Activated CD4-positive, alpha-beta T cell treated with anti-CD3 and anti-CD28 coated beads for 4 hours (primary cell): ENCODE data around the gene RPTOR.

Experiments
- DNase-seq, 2 donors: peaks; one replicate each; pipeline ENCODE4 v3.0.0-alpha.2; 2020

Gene RPTOR

DNA sequence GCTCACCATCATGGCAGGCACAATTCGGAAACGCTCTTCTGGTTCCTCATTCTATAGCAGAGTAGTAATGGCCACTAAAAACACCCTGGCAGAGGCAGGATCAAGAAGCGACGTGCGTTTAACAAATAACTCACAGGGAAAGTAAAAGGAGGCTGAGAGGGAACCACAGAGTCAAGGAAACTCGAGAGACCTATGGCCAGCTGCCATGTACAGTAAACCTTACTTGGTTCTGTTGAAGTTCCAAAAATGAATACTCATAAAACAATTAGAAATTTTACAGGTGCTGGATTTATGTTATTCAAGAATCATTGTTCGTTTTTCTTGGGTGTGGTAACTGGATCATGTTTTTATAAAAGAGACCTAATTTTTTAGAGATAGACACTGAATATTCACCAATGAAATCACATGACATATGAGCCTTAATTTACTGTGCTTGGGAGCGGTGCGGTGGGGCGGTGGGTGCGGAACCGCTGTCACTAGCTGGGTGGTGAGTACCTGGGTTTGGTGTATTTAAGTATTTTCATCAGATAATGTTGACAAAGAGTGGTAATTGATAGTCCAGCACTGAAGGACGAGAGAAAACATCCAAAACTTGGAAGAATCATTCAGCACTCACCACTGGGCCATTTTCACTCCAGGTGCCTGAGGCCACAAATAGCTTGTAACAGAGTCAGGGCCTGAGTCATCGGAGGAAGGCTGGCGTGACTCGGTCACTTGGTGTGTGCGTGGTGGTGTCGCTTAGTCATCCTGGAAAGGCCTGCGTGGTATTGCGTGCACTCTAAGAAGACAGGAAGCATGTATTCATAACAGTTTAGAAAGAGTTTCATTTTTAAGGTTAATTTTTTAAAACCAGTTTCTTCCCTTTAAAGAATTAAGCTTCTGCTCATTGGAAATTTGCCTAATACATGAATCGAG, 311.6 kb downstream of the RPTOR start:
- DNase-seq: peak; percentile 81 to 88

DNA sequence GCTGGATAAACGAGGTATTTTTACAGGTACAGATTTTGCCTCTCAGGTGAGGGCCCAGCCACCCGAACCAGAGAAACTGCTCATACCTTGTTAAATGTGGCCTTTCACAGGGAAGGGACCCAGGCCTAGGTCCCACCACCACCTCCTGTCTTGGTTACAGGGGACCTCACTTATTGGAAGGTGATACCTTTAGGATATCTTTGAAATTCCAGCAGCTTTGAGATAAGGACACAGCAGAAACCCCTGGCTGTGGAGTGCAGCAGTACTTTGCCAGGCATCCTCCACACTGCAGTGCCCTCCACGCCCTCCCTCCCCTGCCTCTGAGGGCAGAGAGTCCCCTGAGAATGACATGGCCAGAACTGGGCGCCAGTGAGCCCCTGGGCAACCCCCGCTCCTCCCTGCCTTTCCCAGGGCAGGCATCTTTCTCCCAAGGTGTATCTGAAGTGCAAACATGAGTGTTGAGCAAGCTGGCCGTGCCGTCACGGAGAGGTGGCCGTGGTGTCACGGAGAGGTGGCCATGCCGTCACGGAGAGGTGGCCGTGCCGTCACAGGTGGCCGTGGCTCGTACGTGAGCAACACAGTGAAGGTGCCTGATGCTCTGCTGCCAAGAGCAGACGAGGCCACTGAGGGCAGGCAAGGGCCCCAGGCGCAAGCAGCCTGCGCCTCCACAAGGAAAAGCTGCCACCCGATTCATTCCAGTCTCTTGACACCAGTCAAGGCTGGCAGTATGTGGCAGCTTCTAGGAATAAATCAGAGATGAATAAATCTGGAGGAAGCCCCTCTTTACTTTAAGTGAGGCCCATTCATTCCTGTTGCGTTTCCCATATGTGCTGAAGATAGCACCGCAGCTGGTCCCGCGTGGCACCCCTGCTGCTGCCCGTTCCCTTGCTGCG, 312.5 kb downstream of the RPTOR start:
- peak in 1 of 2 donors; percentile 34 for DNase-seq

DNA sequence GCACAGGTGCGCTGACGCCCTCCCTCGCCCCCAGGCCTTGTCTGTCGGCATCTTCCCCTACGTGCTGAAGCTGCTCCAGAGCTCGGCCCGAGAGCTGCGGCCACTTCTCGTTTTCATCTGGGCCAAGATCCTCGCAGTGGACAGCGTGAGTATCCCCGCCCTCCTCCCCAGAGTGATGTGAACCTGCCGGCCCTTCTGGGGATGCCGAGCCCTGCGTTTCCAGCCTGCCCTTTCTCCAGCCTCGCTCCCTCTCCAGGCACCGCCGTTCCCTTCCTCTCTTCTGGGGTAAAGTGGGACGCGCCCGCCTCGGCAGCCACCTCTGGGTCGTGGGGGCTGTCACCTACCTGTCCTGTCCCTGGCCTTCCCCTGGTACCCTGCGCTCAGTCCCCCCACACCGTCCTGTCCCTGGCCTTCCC, 313.1 kb downstream of the RPTOR start:
- DNase-seq: no peak

DNA sequence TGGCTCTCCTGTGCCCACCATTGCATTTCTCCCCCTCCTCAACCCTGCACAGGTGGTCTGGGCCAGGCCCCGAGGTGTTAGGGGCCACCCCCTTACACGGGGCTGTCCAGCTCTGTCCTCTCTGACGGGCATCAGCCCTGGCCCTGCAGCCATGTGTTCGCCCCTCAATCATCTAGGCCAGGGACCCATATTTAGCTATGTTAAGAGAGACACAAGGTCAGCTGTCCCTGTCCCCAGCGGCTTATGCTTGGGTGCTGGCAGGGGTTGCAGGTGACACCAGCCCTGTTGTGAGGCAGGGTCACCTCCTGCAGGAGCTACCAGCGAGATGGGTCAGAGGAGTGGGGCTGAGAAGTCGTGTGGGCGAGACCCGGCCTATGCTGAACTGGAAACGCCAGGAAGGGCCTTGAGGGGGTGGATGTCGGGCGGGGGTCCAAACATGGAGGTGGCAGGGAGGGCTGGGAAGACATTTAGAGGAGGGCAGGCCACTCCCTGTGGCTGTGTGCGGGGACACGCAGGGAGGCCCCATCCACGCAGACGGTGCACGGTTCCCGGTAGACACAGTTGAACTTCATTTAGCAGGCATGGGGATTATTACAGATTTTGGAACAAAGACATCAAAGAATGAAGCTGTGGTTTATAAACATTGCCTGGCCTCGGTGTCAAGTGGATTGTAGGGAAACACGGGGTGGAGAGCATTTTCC, 313.8 kb downstream of the RPTOR start:
- DNase-seq: no peak

DNA sequence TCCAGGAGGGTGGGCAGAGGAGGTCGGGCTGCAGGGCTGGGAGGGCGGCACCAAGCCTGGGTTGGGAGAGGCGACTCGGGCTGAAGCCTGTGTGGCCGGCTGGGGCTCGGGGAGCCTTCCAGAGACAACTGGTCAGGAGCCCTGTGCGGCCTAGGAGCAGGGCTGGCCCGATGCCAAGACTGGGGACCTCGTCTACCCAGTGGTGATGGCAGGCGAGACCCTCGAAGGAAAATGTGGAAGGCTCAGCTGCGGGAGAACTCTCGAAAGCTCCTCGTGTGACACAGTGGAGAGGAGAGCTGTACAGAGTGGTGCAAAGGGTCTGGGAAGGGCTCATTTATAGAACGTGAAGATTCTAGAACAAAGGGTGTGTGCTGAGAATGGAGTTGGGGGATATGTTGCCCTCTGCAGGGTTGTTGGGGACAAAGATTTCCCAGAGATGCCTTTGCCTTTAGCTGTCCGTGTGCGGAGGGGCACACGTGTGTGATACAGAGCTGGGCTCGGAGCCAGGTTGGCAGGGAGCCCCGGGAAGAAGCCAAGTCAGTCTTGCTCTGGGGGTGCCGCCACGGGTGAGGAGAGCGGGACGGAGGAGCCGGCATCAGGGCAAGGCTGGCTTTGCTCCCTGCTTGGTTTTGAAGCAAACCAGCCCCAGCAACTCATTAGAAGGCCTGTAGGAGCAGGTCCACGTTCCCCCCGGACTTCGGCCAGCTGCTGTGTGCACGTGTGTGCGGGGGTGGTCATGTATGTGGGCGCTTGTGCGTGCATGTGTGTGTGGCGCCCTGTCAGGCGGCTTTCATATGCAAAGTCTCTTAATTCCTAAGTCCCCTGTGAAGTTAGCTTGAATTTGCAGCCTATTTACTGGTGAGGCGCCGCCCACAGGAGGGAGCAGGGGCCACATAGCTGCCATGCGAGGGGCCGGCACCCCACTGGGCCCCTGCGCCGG, 314.6 kb downstream of the RPTOR start:
- DNase-seq: no peak

DNA sequence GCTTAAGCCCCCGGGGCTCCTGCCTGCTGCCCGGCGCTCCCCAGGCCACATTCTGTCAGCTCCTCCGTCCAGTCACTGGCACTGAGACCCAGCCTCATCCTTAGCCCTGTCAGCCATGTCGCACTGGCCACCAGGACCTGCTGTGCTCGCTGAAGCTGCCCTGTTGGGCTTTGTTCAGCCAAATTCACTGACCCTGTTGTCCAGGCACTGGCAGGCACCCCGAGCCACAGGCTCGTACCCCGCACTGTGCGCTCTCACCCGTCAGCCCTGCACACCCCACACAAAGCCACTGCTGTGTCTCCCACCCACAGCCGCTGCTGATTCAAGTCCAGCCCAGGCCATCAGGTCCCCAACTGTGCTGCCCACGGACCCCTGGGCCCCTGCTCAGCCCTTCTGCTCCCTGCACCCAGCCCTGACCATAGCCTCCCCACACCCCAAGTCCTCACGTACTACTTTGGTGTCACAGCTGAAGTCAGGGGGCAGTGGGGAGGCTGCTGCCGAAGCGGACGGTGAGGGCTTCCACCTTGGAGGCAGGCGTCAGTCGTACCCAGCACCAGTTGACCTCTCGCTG, 315.5 kb downstream of the RPTOR start:
- DNase-seq: no peak

DNA sequence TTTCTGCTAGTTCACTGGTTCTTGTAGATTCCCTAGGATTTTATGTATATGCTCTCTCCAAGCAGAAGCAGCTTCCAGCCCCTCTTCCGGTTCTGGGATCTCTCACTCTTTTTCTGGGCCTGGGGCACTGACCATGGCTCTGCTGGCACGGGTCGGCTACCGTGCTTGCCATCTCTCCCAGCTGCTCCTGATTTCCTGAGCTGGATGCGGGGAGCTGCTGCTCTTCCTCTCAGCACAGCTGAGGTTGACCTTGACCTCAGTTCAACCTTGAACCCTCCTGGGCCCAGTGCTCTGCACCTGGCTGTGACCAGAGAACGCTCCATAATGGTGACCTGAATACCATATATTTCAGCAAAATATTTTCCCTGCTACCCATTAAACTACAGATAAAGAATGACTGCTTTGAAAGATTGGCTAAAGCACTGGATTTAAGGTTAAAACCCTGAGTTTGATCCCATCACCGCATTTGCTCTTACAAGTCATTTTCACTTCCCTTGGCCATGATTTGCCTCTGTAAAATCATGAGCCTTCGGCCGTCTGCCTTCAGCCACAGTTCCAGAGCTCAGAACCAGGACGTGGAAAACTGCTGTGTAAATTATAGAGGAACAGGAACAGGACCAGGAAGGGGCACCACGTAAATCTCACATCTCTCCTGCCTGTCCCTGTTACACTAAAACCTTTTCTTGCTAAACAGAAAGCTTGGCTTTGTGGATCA, 316.2 kb downstream of the RPTOR start:
- no peak for DNase-seq

DNA sequence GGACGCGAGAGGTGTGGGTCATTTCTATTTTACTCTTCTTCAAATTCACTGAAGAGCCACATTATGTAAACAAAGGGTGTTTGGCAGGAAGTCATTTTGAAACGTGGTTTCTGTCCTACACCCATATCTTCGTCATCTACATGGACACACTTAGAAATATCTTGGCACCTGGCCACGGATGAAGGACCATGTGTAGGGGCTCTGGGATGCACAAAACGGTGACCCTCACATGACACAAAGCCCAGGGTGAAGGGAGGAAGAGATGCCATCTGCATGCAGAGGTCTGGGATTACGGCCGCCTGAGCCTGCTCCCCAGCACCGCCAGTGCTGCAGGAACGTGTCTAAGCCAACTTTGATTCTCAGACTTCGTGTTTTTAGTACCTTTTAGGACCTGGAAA, 316.8 kb downstream of the RPTOR start:
- no peak for DNase-seq

DNA sequence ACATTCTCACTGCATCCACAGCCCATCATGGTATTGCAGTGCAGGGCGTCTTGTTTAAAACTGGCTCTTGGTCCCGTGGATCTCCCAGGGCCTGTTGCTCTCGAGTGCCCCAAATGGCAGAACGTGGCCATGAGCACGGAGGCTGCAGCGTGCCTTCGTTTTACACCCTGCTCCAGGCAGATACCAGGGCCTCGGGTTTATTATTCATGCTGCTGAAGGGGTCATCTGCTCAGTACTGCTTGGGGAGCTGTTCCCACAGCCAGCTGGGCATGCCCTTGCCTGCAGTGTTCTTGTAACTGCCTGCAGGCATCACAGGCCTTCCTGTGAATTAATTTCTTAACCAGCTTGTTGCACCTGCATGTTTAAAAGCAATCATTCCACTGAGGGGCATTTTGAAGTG, 317.3 kb downstream of the RPTOR start:
- DNase-seq: peak; percentile 64

DNA sequence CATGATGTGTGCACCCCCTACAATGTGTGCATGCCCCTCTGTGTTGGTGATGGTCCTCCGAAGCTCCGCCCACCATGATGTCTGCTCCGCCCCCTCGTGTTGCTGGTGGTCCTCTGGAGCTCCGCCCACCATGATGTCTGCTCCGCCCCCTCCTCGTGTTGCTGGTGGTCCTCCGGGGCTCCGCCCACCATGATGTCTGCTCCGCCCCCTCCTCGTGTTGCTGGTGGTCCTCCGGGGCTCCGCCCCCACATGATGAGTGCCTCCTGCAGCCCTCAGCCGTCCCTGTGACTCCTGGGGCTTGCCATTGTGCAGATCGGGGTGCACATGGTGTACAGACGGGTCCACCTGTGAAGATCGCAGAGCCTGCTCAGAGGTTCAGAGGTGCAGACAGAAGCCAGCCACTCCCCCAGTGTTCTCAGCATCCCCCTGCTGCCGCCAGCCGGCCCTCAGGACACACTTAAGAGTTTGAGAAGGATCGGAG, 317.9 kb downstream of the RPTOR start:
- DNase-seq: no peak

DNA sequence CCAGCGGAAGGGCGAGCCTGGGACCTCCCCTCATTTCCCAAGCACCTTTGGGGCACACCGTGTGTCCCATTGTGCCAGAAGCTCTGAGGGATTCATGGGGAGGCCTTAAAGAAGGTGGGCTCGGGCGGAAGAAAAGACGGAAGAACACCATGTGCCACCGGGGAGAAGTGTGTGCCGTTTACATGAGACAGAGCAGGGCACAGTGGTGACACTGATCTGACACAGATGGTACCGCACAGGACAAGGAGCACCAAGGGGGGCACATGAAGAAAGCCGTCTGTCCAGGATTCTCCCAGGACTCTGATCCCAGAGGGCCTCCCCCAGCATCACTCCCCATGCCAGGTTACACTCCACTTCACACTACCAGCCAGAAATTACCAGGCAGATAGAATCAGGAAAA, 318.3 kb downstream of the RPTOR start:
- DNase-seq: no peak

DNA sequence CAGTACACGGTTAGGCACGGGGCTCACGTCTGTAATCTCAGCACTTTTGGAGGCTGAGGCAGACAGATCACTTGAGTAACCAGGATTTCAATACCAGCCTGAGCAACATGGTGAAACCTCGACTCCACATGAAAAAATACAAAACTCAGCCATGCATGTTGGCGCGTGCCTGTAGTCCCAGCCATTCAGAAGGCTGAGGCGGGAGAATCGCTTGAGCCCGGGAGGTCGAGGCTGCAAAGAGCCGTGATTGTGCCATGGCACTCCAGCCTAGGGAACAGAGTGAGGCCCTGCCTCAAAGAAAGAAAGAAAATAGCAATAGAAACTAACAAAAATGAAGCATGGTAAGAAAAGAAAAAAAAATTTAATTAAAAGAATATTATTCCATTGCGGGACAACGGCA, 319.0 kb downstream of the RPTOR start:
- DNase-seq: no peak

DNA sequence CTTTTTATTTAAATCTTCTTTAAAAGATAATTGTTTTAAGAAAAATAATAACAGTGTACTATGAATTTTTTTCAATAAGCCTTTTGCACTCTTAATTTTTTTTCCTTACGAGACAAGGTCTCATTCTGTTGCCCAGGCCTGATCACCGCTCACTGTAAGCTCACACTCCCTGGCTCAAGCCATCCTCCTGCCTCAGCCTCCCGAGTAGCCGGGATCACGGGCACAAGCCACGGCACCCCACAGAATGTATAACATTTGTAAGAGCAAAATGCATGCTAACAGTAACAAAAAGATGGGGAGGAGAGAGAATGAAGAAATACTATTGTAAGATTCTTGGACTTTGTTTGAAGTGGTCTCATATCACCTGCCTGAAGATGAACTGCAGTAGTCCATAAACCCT, 320.1 kb downstream of the RPTOR start:
- no peak for DNase-seq

DNA sequence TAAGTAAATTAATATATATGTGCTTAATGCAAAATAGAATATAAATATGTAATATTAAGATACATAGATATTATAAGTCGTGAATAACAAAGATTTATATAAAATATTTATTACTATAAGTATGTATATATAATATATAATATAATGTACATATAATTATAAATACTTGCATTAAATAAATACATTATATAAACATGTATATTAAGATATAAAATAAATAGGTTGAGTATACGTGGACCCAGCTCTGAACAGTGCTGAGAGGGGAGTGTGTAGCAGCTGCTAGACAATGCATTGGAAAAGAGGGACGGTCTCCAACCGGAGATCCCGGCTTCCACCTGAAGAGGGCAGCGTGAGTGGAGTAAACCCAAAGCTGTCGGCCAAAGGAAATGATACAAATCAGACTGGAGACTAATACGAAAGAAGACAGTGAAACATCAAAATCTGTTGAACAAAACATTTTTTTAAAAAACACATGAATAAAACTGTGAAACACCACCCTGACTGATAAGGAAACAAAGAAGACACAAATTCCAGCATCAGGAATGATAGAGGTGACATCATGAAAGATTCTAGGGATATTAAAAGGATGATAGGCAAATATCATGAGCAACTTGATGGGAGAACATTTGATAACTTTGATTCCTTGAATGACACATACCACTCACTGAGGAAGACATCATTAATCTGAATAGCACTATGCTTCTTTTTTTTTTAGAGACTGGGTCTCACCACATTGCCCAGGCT, 321.6 kb downstream of the RPTOR start:
- peak; percentile 66 to 75 for DNase-seq

DNA sequence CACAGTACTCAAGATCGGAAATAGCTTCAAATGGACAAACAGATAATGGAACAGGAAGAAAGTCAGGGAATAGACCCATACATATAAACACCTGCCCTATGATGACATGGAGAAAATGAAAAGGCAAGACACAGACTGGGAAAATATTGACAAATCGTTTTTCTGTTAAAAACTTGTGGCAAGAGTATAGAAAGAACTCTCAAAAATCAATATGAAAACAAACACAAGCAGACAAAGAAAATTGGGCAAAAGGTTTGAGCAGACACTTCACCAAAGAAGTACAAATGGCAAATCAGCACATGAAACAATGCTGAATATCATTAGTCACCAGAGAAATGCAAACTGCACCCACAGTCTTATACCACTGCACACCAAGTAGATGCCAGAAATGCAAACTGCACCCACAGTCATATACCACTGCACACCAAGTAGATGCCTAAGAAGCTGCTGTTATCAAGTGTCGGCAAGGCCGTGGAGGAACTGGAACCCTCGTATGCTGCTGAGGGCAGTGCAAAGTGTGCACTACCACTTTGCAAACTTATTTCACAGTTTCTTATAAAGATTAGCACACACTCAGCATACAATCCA, 323.5 kb downstream of the RPTOR start:
- no peak for DNase-seq

DNA sequence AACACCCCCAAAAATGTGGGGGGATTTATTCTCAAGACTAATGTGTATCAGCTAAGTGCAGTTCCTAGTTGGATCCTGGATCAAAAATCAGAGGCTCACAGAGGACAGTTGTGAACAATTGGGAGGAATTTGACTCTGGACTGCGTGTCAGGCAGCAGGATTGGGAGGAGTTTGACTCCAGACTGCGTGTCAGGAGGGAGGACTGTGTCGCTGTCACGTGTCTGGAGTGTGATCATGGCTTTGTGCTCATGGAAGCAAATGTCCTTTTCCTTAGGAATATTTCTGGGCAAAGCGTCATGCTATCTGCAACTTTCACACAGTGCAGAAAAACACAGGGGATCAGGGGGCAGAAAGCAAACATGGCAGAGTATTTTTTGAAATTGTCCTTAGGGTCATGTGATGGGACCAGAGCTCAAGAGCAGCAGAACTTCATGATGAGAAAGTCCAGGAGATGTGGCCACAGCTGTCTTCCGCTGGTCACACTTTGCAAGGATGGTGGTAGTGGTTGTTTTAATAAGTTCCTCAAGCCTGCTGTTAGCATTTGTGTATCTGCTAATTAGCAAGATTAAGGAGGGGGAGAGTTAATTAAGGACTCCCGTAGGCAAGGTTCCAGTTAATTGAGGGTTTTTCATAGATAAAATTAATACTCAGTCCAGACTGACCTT, 325.0 kb downstream of the RPTOR start:
- no peak for DNase-seq

DNA sequence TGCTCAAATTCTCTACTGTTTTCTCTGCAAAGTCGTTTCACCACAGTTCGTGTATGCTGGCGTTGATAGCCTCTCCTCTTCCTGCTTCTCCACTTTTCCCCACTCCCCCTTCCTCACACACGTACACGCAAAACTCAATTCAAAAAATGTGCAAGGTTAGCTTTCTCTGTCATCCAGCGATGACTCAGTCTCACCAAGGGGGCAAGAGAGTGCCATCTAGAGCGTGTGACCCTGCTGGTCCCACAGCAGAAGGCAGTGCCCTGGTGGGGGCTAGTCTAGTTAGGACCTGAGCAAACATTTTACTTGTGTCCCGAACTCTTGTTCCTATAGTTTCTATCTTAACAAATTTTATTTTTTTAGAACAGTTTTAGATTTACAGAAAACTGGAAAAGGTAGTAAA, 325.8 kb downstream of the RPTOR start:
- peak; percentile 36 to 39 for DNase-seq

DNA sequence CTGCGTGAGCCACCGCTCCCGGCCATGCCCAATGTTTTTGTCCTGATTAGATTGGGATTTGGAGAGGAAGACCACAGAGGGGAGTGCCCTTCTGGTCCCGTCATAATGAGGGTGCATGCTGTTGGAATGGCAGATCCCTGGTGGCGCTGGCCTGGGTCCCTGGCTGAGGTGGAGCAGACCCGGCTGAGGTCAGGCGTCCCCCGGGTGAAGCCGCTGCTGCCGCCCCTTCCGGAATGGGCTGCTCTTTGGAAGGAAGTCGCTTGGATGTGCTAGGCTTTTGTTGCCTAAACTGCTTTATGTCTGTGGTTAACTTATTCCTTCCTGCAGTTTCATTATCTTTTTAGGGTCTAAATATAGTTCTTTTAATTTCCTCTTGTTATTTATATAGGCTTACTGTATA, 326.7 kb downstream of the RPTOR start:
- no peak for DNase-seq

DNA sequence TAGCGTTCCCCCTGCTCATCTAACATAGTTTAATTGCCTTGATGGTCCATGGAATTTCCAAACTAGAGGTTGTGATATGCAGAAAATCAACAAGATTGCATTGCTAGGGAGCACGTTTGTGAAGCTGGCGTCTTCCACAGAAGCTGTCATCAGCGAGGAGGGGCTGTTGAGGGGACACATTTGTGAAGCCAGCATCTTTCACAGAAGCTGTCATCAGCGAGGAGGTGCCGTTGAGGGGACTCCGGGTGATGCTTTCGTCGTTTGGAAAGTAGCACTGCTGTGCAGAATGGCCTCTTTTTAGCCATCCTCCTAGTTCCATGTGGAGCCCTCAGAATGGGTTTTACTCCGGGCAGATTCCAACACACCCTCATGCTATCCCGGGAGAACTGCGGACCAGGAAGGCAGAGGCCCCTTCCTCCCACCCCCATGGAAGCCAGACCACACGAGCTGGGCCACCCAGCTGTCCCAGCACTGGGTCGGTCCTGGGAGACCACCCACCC, 327.4 kb downstream of the RPTOR start:
- DNase-seq: no peak
